Measurements from ENCODE around the gene SHB. TPM values are rescaled to one million over a fixed set of nuclear protein-coding genes. Genes with fewer than 3 reads are reported as not detected.
A peak's percentile ranks its signal among the peaks of the same experiment; 100 is the strongest.

Gene SHB
- total and polyA plus RNA-seq, 2 experiments from 2014 or later = 28.2 to 46.9 TPM

DNA sequence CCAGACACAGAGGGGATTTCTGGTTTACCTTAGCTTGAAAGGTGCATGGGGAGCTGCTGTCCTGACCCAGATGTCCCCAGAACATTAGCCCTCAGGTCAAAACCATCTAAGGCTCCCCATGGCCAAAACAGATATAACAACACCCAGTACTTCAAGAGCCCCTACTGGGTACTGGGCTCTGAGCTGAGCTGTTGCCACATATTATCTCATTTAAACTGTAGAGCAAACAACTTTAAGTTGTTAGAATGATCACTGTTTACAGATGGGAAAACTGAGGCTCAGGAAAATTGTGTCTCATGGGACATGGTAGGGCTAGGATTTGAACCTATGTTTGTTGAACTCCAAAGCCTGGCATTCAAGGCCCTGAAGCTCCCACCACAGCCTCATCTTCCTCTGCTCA, 144.5 kb downstream of the SHB start:
- TF ChIP-seq, protein P1, sequence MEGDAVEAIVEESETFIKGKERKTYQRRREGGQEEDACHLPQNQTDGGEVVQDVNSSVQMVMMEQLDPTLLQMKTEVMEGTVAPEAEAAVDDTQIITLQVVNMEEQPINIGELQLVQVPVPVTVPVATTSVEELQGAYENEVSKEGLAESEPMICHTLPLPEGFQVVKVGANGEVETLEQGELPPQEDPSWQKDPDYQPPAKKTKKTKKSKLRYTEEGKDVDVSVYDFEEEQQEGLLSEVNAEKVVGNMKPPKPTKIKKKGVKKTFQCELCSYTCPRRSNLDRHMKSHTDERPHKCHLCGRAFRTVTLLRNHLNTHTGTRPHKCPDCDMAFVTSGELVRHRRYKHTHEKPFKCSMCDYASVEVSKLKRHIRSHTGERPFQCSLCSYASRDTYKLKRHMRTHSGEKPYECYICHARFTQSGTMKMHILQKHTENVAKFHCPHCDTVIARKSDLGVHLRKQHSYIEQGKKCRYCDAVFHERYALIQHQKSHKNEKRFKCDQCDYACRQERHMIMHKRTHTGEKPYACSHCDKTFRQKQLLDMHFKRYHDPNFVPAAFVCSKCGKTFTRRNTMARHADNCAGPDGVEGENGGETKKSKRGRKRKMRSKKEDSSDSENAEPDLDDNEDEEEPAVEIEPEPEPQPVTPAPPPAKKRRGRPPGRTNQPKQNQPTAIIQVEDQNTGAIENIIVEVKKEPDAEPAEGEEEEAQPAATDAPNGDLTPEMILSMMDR (IDR thresholded peaks at IDR 0.05; ENCODE audit: low read depth, low read length) = no peak
- no peaks in the 10 kb centered on the region for H3K27me3 ChIP-seq
- H3K4me1 ChIP-seq (ENCODE audit: low read depth) = peaks cover 21% of the 10 kb centered on the region

DNA sequence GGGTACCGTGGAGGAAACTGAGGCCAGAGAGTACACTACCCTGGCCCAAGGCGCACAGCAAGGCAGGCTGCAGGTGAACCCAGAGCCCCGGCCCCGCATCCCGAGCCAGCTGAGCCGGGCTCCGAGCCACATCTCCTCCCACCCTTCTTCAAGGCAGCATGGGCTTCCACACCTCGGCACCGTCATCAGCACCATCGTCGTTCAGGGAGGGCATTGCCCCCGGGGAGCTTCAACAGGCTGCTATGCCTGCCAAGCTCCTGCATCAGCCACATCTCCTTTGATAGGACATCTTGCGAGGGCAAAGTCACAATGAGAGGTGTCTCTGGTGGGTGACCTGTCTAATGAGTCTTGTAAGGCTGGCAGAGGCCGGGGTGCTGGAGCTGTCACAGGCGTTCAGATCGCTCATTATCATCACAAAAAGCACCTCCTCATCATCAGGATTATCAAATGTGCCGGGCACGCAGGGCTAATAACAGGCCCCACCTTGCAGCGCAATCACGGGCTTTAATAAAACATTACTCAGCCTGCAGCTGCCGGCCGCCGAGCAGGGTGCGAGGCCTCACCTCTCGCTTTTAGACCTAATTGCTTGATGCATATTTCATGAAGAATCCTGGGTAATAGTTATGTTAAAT, 145.1 kb downstream of the SHB start:
- Histone ChIP-seq H3K27me3 (no peaks in the 10 kb centered on the region), H3K9me3 (ENCODE audit: low read depth) (no peaks in the 10 kb centered on the region), H3K4me1 (ENCODE audit: low read depth) (peaks cover 21% of the 10 kb centered on the region), H3K27ac (no peak overlapping the region), H3K36me3 (no peaks in the 10 kb centered on the region), H3K4me3 (no peak overlapping the region)
- DNase-seq (ENCODE audit: low read depth in 1 of 2, low spot score in 1 of 2) = no peak
- TF ChIP-seq, protein P1 (IDR thresholded peaks at IDR 0.05; ENCODE audit: low read depth, low read length) = no peak

More for the DNA sequence above, 144.5 kb downstream of the SHB start:
- Histone ChIP-seq H3K36me3 (no peaks in the 10 kb centered on the region), H3K27ac (no peak overlapping the region), H3K4me3 (no peak overlapping the region), H3K9me3 (ENCODE audit: low read depth) (no peaks in the 10 kb centered on the region)
- no peak for DNase-seq (ENCODE audit: low read depth in 1 of 2, low spot score in 1 of 2)

DNA sequence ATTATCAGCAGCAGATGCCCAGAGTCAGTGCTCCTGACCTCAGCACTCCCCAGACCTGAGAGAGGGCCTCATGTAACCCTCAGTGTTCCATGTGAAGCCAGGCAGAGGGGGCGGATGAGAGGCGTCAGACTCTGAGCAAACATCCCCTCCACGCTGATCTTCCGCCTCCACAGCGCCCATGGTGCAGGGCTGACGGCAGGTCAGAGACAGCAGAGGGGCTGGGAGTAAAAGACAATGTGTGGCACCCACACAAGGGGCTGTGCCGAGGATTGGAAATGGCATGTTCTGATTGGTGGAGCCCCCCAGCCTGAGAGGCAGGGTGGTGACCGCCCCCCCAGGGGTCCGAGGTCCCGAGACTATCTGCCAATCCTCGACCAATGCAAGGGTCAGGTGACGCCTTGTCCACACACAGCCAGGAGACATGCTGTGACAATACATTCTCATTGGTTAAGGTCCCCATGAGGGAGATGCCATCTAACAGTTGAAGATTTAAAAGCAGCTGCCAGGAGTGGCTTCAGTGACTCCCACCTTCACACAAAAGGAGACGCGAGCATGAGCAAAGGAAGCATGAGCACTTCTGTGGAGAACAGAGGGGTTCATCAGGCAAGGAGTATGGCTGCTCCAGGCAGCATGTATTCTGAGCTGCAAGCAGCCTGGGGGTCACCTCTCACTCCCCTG, 145.8 kb downstream of the SHB start:
- Histone ChIP-seq H3K4me1 (ENCODE audit: low read depth) (peaks cover 21% of the 10 kb centered on the region), H3K4me3 (no peak overlapping the region), H3K36me3 (no peaks in the 10 kb centered on the region), H3K9me3 (ENCODE audit: low read depth) (no peaks in the 10 kb centered on the region), H3K27me3 (no peaks in the 10 kb centered on the region), H3K27ac (no peak overlapping the region)
- TF ChIP-seq, protein P1 (IDR thresholded peaks at IDR 0.05; ENCODE audit: low read depth, low read length) = no peak
- no peak for DNase-seq (ENCODE audit: low read depth in 1 of 2, low spot score in 1 of 2)

DNA sequence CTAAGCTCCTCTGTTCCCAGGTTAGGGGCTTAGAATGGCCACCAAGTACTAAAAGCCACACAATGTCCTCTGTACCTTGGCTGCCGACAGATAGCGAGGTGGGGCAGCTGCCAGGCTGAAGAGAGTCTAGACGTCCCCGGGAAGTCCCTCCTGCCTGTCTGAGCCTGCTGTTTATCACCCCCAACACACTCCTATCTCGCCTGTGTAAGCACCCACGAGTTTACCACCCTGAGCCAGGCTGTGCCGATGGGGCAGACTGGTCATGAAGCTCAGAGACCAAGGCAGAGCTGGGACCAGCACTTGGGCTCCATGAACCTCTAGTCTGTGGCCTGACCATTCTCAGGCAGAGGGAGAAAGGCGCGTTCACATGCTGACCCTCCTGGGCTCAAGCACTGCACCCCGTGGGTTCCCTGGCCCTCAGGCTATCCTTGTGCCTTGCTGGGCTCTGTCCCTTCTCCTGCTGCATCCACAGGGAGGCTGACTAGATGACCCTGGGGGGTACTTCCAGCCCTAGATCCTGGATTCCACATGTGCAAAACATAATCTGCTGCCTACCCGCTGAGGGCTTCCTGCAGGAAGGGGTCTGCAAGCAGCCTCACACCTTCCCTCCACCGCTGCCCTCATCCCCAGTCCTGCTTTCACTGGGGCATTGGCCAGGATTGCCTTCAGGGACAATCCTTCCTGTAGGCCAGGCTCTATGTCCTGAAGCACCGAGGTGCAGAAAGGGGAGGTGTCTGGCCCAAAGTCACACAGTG, 146.5 kb downstream of the SHB start:
- H3K27ac ChIP-seq = peak overlapping the region; percentile 6

DNA sequence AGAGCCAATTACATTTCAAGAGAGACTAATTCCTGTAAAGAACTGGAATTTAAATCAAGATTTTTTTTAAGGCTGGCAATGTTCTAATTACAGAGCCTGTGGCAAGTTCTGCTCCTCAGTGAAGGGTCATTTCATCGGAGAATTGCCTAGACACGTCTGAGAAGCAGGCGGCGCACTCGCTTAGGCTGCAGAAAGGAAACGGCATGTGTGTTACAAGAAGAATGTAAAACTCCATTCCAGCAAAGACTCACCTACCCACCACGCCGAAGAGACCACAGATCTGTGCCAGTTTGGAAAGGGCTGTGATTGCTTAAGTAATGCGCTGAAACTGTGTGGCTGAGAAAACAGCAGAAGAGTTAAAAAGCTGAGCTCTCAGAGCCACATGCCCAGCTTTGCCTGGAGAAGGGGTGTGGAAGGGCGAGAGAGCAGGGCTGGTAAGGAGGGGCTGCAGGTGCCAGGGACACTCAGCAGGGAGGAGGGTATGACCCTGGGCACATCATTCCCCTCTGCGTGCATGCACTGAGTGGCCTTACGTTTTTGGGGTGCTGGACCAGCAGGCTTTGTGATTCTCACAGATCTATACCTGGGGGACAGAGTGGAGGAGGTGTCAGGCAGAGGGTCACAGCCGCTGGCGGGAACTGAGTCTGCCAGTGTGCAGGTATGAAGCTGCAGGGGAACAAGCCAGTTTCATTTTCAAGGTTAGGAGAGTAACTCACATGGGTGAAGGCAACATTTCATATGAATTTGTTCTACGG, 147.3 kb downstream of the SHB start:
- no peak overlapping the region for H3K27ac ChIP-seq
- TF ChIP-seq, protein P1 (IDR thresholded peaks at IDR 0.05; ENCODE audit: low read depth, low read length) = no peak
- no peak for DNase-seq (ENCODE audit: low read depth in 1 of 2, low spot score in 1 of 2)
- H3K4me3 ChIP-seq = no peak overlapping the region
- H3K9me3 ChIP-seq (ENCODE audit: low read depth) = no peaks in the 10 kb centered on the region
- H3K27me3 ChIP-seq = no peaks in the 10 kb centered on the region
- peaks cover 2% of the 10 kb centered on the region for H3K36me3 ChIP-seq
- H3K4me1 ChIP-seq (ENCODE audit: low read depth) = peaks cover 17% of the 10 kb centered on the region

More for the DNA sequence above, 146.5 kb downstream of the SHB start:
- TF ChIP-seq, protein P1 (IDR thresholded peaks at IDR 0.05; ENCODE audit: low read depth, low read length) = no peak
- Histone ChIP-seq H3K4me1 (ENCODE audit: low read depth) (peaks cover 17% of the 10 kb centered on the region), H3K36me3 (no peaks in the 10 kb centered on the region), H3K4me3 (no peak overlapping the region), H3K9me3 (ENCODE audit: low read depth) (no peaks in the 10 kb centered on the region), H3K27me3 (no peaks in the 10 kb centered on the region)
- DNase-seq (ENCODE audit: low read depth in 1 of 2, low spot score in 1 of 2) = no peak

Measured in cardiac muscle cell (in vitro differentiated cells and primary cell).